Measurements from ENCODE around the gene SLC39A7.
"Not testable (repeated sequence)": the region's sequence is repeated elsewhere in the genome, so short reads cannot be mapped to it uniquely, and the experiment has no call there.

The SLC39A7 gene

DNA sequence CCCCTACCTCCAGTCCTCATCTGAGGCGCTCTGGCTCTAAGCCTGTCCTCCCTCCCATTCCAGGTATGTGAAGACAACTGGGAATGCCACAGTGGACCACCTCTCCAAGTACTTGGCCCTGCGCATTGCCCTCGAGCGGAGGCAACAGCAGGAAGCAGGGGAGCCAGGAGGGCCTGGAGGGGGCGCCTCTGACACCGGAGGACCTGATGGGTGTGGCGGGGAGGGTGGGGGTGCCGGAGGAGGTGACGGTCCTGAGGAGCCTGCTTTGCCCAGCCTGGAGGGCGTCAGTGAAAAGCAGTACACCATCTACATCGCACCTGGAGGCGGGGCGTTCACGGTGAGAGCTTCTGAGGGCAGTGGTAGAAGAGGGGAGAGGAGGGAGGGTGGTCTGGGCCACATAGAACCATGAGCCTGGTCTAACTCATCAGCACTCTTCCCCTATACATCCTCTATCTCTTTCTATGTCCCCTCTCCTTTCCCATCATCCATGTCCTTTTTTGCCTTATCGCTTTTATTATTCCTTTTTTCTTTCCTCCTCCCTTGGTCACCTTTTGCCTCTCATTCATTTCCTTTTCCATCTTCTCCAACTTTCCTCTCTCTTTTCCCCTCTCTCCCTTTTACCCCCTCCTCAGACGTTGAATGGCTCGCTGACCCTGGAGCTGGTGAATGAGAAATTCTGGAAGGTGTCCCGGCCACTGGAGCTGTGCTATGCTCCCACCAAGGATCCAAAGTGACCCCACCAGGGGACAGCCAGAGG lies 11.2 kb downstream of the SLC39A7 start:
- H3K4me1 Mint-ChIP-seq = peaks cover 34 to 47% of the 10 kb centered on the region in 2 donors
- no peaks in the 10 kb centered on the region for H3K9me3 Mint-ChIP-seq
- peaks cover 35 to 41% of the 10 kb centered on the region in 2 donors for H3K27me3 Mint-ChIP-seq

DNA sequence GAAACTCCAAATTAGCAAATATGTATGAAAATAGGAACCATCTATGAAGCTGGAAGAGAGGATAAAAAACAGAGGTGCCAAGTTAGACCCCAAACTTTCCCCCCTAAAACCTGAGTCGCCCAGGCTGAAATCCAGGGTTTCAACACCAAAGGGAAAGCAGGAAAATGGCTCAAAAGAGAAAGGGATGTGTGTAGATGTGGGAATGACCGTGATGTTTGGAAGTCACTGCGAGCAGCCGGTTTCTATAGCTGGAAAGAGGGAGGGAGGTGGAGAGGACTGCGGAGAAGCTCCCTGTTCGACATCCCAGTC lies 12.1 kb downstream of the SLC39A7 start:
- Mint-ChIP-seq H3K27me3 (peaks cover 43 to 49% of the 10 kb centered on the region in 2 donors), H3K4me3 (peak overlapping the region; percentile 84 to 90), H3K9me3 (no peaks in the 10 kb centered on the region), H3K36me3 (peaks cover 21 to 35% of the 10 kb centered on the region in 2 donors), H3K27ac (peak overlapping the region; percentile 39), H3K4me1 (peaks cover 30 to 41% of the 10 kb centered on the region in 2 donors)
- ATAC-seq (replicated peaks) (no peak), DNase-seq (no peak)

More for the DNA sequence above, 11.2 kb downstream of the SLC39A7 start:
- peaks cover 19 to 36% of the 10 kb centered on the region in 2 donors for H3K36me3 Mint-ChIP-seq
- no peak for DNase-seq
- no peak overlapping the region for H3K27ac Mint-ChIP-seq
- no peak overlapping the region for H3K4me3 Mint-ChIP-seq
- ATAC-seq (replicated peaks) = no peak

DNA sequence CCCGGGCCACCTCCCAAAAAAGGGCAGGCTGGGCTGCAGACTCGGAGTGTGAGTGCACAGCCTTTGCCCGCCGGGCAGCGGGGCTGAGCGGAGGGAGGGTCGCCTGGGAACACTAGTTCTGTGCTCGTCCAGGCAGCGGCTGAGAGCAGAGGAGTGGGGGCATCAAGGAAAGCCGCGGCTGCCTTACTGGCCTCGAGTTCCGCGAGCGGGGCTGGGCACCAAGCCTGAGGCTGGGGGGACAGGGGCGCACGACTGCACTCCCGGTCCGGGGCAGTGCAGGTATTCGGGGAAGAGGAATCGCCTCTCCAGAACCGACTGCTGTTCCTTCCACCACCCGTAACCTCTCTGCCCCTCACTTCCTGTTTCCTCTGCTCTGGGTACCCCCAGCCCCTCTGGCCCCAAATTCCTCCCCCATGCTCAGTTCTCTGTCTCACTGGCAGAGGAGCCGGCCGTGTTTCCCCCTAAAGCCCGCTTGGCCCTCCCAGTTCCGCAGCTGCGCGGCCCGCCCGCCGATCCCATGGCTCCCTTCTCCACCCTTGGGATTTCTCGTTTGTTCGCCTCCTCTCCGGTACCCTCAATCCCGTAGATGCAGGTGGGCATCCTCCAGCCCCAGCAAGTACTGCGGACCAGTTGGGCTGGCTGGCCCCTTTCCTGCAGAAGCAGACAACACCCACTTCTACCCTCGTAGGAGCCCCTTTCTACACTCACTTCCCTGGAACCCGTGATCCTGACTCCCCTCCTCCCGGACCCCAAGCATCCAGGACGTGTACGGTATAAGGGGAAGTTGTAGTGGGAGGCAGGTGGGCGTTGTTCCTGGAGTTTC lies 12.7 kb downstream of the SLC39A7 start:
- no peak for DNase-seq
- Mint-ChIP-seq H3K4me1 (peaks cover 29 to 39% of the 10 kb centered on the region in 2 donors), H3K36me3 (peaks cover 21 to 33% of the 10 kb centered on the region in 2 donors), H3K27me3 (peaks cover 48 to 54% of the 10 kb centered on the region in 2 donors), H3K4me3 (peak overlapping the region; percentile 84 to 90), H3K9me3 (no peaks in the 10 kb centered on the region), H3K27ac (peak overlapping the region; percentile 72)
- peak; percentile 68 for ATAC-seq (replicated peaks)

DNA sequence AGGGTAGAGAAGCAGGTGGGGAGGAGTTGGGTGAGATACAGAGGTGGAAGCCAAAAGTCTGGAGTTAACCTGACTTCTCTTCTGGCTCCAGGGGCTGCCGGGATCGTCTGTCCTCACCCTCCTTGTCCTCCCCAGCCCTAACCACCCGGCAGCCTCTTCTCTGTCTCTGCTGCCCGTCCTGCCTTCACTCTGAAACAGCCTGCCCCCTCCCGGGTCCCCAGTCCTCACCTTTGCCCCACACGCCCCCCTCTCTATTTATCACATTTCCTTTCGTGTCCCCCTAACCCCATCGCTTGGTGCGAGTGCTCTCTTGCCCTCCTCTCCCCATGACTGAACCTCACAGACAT lies 13.3 kb downstream of the SLC39A7 start:
- peak overlapping the region; percentile 72 for H3K27ac Mint-ChIP-seq
- H3K4me1 Mint-ChIP-seq = peaks cover 28 to 35% of the 10 kb centered on the region in 2 donors
- H3K4me3 Mint-ChIP-seq = peak overlapping the region; percentile 84 to 90
- H3K9me3 Mint-ChIP-seq = no peaks in the 10 kb centered on the region
- peaks cover 21 to 33% of the 10 kb centered on the region in 2 donors for H3K36me3 Mint-ChIP-seq
- H3K27me3 Mint-ChIP-seq = peaks cover 53 to 54% of the 10 kb centered on the region in 2 donors
- ATAC-seq (replicated peaks) (peak; percentile 13 to 21), DNase-seq (no peak)

DNA sequence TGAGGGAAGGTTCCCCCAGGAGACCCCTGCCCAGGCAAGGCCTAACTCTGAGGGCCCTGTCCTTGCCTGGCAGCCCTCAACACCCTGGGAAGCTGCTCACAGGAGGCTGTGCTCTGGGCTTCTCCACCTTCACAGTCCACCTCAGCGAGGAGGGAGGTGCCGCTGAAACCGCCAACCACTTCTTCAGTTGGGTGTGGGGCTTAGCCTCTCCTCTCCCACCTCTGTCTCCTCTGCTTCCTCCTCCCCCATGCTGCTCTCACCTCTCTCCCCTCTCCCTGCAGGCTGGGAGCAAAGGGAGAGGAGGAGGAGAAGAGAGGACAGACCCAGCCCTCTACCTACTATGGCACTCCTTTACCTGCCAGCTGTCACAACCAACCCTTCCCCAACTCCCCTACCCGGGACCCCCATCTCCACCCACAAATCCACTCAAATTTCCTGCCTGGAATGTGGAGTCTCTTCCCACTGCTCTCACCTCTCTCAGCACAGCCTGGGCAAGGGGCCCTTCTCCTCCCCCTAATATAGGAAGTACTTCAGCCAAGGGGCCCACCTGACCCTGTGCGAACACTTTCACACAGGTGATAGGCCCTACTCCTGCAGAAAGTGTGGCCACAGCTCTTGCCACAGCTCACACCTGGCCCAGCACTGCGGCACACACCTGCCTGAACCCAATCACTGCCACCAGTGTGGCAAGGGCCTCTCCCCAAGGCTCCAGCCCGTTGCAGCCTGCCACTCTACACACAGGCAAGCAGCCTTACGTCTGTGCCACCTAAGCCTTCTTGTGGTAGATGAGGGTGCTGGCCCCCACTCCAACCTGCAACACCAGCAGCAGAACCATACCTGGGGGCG lies 14.8 kb downstream of the SLC39A7 start:
- H3K27ac Mint-ChIP-seq = no peak overlapping the region
- H3K9me3 Mint-ChIP-seq = no peaks in the 10 kb centered on the region
- H3K4me3 Mint-ChIP-seq = no peak overlapping the region
- no peak for ATAC-seq (replicated peaks)
- DNase-seq = no peak
- peaks cover 54 to 60% of the 10 kb centered on the region in 2 donors for H3K27me3 Mint-ChIP-seq
- H3K36me3 Mint-ChIP-seq = peaks cover 11 to 22% of the 10 kb centered on the region in 2 donors
- H3K4me1 Mint-ChIP-seq = peaks cover 23% of the 10 kb centered on the region in 2 donors

DNA sequence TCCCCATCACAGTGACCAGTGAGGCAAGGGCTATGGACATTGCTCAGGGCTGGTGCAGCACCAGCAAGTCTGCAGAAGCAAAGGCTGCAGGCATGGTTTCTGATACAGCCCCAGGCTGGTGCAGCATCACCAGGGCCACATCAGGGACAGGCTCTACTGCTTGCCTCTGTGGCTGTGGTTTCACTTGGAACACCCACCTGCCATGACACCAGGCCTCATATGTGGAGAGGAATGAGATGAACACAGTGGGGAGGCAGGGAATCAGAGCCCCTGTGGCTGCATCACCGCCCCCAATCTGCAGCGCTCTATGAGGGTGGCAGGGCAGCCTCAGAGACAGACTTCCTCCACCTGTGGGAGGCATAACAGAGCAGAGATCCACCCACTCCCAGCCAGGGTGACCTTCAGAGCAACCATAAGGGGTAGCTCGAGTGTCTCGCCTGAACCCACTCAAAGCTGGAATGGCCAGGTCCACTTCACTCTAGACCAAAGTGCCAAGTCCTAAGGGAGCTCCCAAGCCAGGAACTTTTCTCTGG lies 15.5 kb downstream of the SLC39A7 start:
- Mint-ChIP-seq H3K4me1 (peaks cover 23% of the 10 kb centered on the region in 2 donors), H3K27ac (no peak overlapping the region), H3K27me3 (peaks cover 56 to 60% of the 10 kb centered on the region in 2 donors), H3K4me3 (no peak overlapping the region), H3K36me3 (peaks cover 10 to 17% of the 10 kb centered on the region in 2 donors), H3K9me3 (no peaks in the 10 kb centered on the region)
- DNase-seq (no peak), ATAC-seq (replicated peaks) (no peak)

DNA sequence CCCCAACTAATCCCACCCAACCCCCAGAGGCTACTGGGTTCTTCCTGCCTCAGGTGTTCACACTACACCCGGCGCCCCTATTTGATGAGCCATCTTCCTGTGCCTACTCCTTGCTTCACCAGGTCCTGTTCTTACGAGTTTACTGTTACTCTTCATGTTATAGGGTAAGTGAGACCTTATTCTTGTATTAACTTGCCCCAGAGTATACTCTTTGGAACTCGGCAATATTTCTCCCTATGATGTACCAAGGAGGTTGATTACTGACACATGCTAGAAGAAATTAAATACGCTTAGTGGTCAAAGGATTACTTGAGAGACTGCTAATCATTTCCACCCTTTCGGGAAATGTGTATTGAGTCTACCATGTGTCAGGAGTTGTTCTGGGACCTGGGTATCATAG lies 16.6 kb downstream of the SLC39A7 start:
- H3K4me1 Mint-ChIP-seq = peaks cover 19 to 22% of the 10 kb centered on the region in 2 donors
- H3K27ac Mint-ChIP-seq = no peak overlapping the region
- DNase-seq = no peak
- H3K9me3 Mint-ChIP-seq = no peaks in the 10 kb centered on the region
- no peak for ATAC-seq (replicated peaks)
- peaks cover 6 to 12% of the 10 kb centered on the region in 2 donors for H3K36me3 Mint-ChIP-seq
- H3K4me3 Mint-ChIP-seq = no peak overlapping the region
- H3K27me3 Mint-ChIP-seq = peaks cover 61 to 64% of the 10 kb centered on the region in 2 donors

DNA sequence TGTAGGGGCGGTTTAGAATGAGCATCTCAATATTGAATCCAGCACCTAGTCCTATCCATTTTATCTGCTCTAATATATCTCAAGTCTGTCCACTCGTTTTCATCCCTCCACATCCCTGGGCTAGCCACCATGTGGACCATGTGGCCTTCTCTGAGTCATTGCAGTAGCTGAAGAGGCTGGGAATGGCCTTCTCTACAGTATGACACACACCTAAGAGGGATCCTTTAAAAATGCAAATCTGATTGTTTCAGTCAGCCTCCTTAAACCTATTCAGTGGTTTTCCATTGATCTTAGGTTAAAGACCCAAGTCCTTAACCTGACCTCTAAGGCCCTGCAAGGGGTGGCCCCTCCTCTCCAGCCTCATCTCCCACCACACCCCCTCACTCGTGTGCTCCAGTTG lies 17.0 kb downstream of the SLC39A7 start:
- Mint-ChIP-seq H3K4me3 (no peak overlapping the region), H3K36me3 (peaks cover 3 to 8% of the 10 kb centered on the region in 2 donors), H3K9me3 (no peaks in the 10 kb centered on the region), H3K27ac (no peak overlapping the region), H3K4me1 (peaks cover 16 to 17% of the 10 kb centered on the region in 2 donors), H3K27me3 (peaks cover 61 to 62% of the 10 kb centered on the region in 2 donors)
- ATAC-seq (replicated peaks) = no peak
- DNase-seq = no peak

DNA sequence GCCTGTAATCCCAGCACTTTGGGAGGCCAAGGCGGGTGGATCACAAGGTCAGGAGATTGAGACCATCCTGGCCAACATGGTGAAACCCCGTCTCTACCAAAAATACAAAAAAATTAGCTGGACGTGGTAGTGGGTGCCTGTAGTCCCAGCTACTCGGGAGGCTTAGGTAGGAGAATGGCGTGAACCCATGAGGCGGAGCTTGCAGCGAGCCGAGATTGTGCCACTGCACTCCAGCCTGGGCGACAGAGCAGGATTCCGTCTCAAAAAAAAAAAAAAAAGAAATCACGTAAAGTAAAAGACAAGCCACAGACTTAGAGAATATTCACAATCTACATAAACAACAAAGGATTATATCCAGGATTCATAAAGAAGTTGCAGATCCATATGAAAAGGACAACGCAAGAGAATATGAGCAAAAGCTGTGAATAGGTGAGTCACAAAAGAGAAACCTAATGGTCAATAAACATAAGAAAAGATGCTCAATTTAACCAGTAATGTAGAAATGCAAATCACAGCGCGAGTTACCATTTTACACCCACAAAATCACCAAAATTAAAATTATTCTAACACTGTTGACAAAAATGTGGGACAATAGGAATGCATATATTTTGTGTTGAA lies 25.9 kb downstream of the SLC39A7 start:
- DNase-seq; H3K27ac Mint-ChIP-seq; ATAC-seq (replicated peaks); H3K4me1 Mint-ChIP-seq; H3K4me3 Mint-ChIP-seq; H3K36me3 Mint-ChIP-seq; H3K9me3 Mint-ChIP-seq: not testable (repeated sequence)
- H3K27me3 Mint-ChIP-seq = peaks cover 25 to 55% of the 10 kb centered on the region in 2 donors

DNA sequence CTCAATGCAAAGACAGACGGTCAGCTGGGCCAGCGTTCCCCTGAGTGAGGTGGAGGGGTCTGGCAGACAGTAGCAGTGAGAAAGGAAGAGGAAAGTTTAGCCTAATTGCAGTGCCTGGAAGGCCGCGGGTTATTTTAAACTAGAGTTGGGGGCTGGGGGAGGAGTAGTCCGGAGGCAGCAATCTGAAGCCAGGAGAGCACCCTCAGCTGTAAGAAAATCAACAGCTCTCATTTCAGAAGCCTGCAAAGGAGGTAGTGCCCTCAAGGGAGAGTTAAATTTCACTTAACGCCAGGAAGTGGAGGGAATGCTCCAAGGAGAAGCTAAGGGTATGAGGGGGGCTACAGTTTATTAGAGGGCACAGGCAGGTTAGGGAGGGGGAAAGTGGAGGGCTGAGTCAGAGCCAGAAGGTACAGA lies 34.6 kb downstream of the SLC39A7 start:
- Mint-ChIP-seq H3K36me3 (no peaks in the 10 kb centered on the region), H3K27me3 (peaks cover 42 to 55% of the 10 kb centered on the region in 2 donors), H3K4me3 (no peak overlapping the region), H3K4me1 (no peaks in the 10 kb centered on the region), H3K27ac (no peak overlapping the region), H3K9me3 (peaks cover 0 to 1% of the 10 kb centered on the region in 2 donors)
- DNase-seq (no peak), ATAC-seq (replicated peaks) (no peak)

DNA sequence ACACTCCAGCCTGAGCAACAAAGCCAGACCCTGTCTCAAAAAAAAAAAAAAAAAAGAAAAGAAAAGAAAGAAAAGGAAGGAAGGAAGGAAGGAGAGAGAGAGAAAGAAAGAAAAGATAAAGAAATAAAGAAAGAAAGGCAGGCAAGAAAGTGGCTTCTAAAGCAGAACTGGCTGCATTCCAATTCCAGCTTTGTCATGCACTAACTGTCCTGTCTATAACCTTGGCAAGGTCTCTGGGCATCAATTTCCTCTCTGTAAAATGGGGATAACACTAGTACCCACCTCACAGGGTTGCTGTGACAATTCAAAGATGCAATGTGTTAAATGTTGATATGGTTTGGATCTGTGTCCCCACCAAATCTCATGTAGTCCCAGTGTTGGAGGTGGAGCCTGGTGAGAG lies 35.7 kb downstream of the SLC39A7 start:
- peaks cover 41 to 57% of the 10 kb centered on the region in 2 donors for H3K27me3 Mint-ChIP-seq
- peaks cover 0 to 1% of the 10 kb centered on the region in 2 donors for H3K9me3 Mint-ChIP-seq
- ATAC-seq (replicated peaks) = no peak
- no peaks in the 10 kb centered on the region for H3K36me3 Mint-ChIP-seq
- H3K27ac Mint-ChIP-seq = no peak overlapping the region
- no peaks in the 10 kb centered on the region for H3K4me1 Mint-ChIP-seq
- H3K4me3 Mint-ChIP-seq = no peak overlapping the region
- DNase-seq = no peak

DNA sequence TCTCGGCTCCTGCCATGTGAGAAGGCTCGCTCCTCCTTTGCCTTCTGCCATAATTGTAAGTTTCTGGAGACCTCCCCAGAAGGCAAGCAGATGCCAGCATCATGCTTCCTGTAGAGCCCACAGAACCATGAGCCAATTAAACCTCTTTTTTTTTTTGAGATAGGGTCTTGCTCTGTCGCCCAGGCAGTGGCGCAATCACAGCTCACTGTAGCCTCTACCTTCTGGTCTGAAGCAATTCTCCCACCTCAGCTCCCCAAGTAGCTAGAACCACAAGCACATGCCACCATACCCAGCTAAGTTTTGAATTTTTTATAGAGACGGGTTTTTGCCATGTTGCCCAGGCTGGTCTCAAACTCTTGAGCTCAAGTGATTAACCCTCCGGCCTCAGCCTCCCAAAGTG lies 36.2 kb downstream of the SLC39A7 start:
- Mint-ChIP-seq H3K4me3 (no peak overlapping the region), H3K4me1 (peaks cover 0 to 3% of the 10 kb centered on the region in 2 donors), H3K27ac (no peak overlapping the region), H3K36me3 (no peaks in the 10 kb centered on the region), H3K9me3 (peaks cover 0 to 1% of the 10 kb centered on the region in 2 donors), H3K27me3 (peaks cover 38 to 53% of the 10 kb centered on the region in 2 donors)
- ATAC-seq (replicated peaks) = no peak
- no peak for DNase-seq

DNA sequence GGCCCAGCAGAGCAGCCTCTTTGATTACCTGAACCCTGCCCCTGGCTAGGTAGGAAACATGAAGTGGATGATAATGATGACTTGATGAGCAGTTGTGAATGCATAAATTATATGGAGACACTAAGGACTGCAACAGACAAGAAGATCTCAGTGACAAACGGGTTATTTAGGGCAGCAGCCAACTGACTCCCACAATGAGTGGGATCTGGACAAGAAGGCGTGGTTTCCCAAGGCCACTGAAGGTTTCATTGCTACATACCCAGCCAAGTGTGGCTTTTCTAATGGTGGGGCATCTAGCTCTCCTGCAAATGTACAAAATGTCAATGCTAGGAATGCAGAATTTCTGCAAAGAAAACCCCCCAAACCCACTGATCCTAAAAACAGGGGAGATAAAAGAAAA lies 37.1 kb downstream of the SLC39A7 start:
- no peak for ATAC-seq (replicated peaks)
- no peaks in the 10 kb centered on the region for H3K36me3 Mint-ChIP-seq
- DNase-seq = no peak
- peaks cover 36 to 53% of the 10 kb centered on the region in 2 donors for H3K27me3 Mint-ChIP-seq
- peaks cover 0 to 1% of the 10 kb centered on the region in 2 donors for H3K9me3 Mint-ChIP-seq
- no peak overlapping the region for H3K4me3 Mint-ChIP-seq
- H3K4me1 Mint-ChIP-seq = peaks cover 0 to 6% of the 10 kb centered on the region in 2 donors
- no peak overlapping the region for H3K27ac Mint-ChIP-seq
